ENCODE results near the gene TEDC2.
"Not testable (repeated sequence)": the region's sequence is repeated elsewhere in the genome, so short reads cannot be mapped to it uniquely, and the experiment has no call there.

Gene TEDC2

GRCh38 chr16:2477327-2477726 is 17.4 kb downstream of the TEDC2 start:
- DNase-seq (ENCODE audit: low spot score) = no peak

DNA sequence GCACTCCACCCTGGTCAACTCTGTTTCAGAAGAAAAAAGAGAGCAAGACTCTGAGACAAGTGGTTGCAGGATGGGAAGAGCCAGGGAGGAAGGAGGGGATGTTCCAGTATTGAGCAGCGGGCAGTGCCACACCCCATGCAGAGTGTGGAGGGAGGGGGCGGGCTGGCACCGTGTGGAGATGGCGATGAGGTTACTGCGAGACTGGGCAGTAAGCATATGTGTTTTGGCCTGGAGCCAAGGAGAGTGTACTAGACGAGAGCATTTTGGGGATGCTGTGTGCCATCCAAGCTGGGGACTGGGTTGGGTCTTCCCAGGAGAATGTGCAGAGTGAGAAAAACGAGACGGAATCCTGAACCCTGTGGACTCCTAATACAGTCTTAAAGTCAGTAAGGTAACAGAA is 18.4 kb downstream of the TEDC2 start:
- DNase-seq (ENCODE audit: low spot score) = no peak

DNA sequence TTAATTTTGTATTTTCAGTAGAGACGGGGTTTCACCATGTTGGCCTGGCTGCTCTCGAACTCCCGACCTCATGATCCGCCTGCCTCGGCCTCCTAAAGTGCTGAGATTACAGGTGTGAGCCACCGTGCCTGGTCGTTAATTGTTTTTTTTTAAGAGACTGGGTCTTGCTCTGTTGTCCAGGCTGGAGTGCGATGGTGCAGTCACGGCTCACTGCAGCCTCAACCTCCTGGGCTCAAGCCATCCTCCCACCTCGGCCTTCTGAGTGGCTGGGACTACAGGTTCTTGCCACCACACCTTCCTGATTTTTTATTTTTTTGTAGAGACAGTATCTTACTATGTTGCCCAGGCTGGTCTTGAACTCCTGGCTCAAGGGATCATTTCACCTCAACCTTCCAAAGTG is 20.1 kb downstream of the TEDC2 start:
- DNase-seq (ENCODE audit: low spot score) = not testable (repeated sequence)

- no peak for DNase-seq (ENCODE audit: low spot score)
Observed at GRCh38 chr16:2480948-2481347, 21.0 kb downstream of the TEDC2 start.

DNA sequence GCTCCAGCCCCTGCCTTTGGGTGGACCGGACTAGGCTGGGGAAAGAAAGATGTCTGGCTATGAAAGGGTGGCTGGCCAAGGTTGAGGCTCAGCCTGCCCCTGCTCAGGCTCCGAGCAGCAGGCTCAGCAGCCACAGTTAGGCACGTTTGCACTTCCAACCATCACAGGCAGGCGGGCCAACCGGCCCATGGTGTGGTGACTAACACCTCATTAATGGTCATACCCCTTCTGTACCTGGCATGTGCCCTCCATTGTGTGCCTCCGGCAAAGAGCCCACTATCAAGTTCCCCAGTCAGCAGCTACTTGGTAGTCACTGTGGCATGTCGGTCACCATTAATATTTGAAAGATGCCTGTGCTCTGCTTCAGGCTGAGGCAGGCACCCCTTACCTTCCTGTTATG is 21.8 kb downstream of the TEDC2 start:
- no peak for DNase-seq (ENCODE audit: low spot score)

- no peak for DNase-seq (ENCODE audit: low spot score)
Observed at GRCh38 chr16:2482249-2482648, 22.3 kb downstream of the TEDC2 start.

DNA sequence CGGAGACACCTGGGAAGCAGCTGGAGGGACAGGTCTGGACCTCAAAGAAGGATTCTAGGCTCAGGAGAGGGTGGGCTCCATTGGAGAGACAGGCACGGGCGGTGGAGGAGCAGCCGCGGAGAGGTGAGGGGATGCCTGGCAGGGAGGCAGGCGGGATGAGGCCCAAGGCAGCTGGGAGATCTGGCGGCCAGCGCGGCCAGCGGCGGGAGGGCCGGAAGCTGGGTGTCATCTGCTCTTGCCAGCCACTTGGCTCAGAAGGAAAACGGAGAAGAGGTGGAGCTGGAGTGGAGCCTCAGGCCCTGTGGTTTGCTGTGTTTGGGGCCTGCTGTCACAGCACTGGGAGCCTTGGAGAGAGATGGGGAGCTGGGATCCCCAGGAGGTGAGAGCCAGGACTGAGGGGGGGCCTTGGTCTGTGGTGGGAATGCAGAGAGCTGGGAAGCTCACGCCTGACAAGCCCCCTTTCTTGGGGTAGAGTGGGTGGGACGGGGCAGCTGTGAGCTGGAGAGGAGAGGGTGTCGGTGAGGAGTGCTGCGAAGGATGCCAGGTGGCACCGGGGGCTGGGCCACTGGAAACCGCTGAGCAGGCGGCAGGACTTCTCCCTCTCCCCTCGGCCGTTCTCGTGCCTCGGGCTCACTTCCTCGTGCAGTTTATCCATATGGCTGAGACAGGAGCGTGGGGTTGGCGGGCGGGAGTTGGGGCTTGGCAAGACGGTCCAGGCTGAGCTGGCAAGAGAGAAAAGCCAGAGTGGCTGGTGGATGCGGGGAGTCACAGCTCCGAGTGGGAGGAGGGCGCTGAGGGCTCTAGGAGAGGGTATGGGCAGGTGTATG is 23.0 kb downstream of the TEDC2 start:
- no peak for DNase-seq (ENCODE audit: low spot score)

- DNase-seq (ENCODE audit: low spot score) = no peak
Observed at GRCh38 chr16:2483939-2484897, 24.3 kb downstream of the TEDC2 start.

DNA sequence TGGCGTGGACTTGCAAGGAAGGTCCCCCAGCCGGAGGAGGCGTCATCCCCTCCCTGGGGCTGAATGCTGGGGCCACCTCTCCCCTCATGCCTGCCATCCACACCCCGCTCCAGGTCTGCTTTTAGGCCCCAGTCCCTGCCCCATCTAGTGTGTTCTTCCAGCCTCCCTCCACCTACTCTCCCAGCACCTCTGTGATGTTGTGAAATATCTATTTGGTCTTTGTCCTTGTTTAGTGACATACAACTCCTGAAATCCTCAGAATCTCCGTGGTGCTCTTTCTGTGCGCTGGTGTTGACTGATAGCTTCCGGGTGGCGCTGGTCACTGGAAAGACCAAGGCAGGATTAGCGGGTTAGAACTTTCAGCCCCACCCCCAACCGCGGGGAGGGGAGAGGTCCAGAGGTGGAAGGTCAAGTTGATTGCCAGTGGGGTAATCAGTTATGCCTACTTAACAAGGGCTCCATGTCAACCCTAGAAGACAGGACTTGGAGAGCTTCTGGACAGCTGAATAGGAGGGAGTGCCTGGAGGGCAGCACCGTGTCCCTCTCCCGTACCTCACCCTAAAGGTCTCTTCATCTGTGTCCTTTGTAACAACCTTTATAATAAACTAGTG is 25.1 kb downstream of the TEDC2 start:
- DNase-seq (ENCODE audit: low spot score) = no peak

DNA sequence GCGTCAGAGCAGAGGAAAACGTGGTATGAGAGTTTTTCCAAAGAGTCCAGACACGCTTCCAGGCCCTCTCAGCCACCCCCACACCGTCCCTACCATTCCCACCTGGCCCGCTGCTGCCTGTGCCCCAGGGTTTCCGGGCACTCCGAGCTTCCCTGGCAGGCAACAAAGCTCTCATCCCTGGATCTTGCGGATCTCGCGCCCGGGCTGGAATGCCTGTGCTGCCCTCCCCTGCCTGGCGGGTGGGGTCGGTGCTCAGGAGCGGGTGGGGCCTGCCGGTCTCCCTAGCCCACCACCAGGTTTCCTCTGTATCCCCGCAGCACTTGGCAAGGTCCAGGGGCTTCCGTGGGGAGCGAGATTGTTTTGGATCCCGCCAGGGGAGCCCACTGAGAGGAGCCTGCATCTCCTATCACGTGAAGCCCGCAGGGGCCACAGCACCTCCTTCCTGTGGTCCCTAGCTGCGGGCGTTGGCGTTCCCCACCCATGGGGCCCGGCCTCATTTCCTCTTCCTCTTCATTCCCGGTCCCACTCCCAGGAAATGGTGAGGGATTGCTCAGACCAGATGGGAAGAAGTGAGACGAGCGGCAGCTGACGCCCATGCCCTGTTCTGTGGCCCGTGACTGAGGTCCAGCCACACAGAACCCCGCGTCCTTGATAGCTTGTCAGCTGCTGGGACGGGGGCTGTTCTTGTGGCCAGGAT is 26.1 kb downstream of the TEDC2 start:
- DNase-seq (ENCODE audit: low spot score) = no peak

DNA sequence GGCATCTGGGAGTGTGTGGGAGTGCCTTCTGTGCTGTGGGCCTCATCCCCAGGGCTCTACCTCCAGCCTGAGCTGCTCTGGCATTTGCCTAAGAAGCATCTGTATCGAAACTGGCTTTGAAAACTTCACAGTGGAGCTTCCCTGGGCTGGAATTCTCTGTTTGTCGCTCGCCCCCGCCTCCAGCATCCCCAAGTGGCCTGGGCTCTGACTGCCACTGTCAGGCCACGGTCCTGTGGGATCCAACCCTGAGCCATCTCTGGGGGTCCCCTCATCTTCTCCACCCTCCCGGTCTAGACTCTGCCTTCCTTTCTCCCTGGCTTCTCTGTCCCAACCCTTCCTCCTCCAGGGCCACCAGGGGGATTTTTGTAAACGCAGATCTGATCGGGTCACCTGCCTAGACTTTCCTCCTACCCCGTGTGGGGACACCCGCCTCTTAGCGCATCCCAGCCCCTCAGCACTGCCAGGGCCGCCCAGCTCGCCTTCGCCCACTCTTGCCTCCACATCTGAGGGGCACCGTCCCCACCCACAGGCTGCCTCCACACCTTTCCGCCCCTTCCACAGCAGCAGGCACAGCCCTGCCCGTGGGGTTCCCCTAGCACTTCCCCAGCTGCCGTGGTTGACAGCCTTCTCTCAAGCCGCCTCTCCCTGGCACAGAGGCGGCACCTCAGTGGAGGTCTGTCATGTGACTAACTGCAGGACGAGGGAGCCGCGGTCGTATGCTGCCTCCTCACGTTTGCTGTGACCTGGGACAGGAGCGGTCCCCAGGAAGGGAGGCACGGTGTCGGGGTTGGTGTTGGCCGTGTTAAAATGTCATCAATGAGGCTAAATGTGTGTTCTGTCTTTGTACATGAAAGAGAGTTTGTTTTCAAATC is 27.0 kb downstream of the TEDC2 start:
- no peak for DNase-seq (ENCODE audit: low spot score)

DNA sequence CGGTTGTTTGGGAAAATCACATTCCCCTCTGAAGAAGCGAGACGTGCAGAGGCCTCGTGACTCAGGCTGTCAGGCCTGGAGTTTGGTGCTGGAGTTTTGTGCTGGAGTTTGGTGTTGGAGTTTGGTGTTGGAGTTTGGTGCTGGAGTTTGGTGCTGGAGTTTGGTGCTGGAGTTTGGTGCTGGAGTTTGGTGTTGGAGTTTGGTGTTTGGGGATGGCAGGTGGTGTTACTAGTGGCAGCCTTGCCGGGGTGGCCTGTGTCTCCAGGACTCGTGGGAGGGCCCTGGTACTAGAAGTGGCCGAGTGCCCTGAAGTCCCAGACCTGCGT is 27.6 kb downstream of the TEDC2 start:
- no peak for DNase-seq (ENCODE audit: low spot score)

GRCh38 chr16:2487903-2488531 is 28.1 kb downstream of the TEDC2 start:
- DNase-seq (ENCODE audit: low spot score) = no peak

- no peak for DNase-seq (ENCODE audit: low spot score)
Observed at GRCh38 chr16:2489581-2489980, 29.7 kb downstream of the TEDC2 start.

DNA sequence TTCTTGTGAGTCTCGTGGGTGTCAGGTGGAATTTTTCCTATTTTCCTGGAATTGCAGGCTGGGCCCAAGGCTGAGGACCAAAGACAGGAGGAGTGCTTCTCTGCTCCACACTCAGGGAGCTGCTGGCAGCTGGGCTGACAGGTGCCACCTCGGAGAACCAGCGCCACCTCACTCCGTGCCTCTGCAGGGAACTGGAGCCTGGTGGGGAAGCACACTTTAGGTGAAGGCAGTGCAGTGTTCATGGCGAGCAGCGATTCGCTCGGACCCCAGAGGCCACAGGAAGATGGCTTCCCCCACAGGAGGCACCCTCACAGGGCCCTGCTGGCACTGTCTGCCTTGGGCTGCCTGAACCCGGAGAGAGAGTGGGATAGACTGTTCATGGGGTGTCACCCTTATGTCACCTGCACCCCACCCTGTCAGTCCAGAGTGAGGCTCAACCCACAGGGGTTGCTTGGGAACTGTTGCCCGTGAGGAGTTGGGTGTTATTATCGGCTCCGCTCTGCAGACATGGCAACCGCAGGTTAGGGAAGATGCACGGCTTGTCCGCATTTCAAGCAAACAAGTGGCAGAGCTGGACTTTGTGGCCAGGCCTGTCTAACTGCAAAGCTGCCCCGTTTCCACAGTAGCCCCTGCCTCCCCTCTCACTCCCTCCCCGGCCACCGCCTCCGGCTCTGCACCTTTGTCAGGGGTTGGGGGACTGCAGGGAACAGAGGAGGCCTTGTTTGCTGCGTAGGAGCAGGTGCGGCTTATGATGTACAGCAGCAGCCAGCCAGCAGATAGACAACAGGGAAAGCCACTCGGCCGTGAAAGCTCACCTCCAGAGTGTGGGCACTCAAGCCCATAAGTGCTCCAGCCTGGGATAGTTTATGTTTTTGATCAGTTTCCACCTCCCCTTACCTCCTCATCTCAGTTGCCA is 30.5 kb downstream of the TEDC2 start:
- DNase-seq (ENCODE audit: low spot score) = no peak

GRCh38 chr16:2492292-2492691 is 32.4 kb downstream of the TEDC2 start:
- DNase-seq (ENCODE audit: low spot score) = no peak

GRCh38 chr16:2493605-2494004 is 33.7 kb downstream of the TEDC2 start:
- no peak for DNase-seq (ENCODE audit: low spot score)

GRCh38 chr16:2494616-2495015 is 34.7 kb downstream of the TEDC2 start:
- no peak for DNase-seq (ENCODE audit: low spot score)

DNA sequence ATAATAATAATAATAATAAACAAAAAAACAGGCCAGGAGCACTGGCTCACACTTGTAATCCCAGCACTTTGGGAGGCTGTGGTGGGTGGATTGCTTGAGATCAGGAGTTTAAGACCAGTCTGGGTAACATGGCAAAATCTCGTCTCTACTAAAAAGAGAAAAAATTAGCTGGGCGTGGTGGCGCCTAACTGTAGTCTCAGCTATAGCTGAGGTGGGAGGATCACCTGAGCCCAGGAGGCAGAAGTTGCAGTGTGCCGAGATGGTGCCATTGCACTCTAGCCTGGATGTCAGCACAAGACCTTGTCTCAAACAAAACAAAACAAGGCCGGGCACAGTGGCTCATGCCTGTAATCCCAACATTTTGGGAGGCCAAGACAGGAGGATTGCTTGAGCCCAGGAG is 35.1 kb downstream of the TEDC2 start:
- no peak for DNase-seq (ENCODE audit: low spot score)
